Stimulated activated CD8-positive, alpha-beta memory T cell treated with anti-CD3 and anti-CD28 coated beads, Interleukin-15, amount 100 ng/mL, for 1 hour (primary cell): ENCODE measurements around the gene ANGPTL3.

Source experiments
- DNase-seq: peaks from one replicate; pipeline ENCODE4 v3.0.0-alpha.2; 2020; ENCODE audit warnings: low read depth

Gene ANGPTL3

GRCh38 chr1:62628506-62628905 is 31.2 kb downstream of the ANGPTL3 start:
- no peak for DNase-seq

DNA sequence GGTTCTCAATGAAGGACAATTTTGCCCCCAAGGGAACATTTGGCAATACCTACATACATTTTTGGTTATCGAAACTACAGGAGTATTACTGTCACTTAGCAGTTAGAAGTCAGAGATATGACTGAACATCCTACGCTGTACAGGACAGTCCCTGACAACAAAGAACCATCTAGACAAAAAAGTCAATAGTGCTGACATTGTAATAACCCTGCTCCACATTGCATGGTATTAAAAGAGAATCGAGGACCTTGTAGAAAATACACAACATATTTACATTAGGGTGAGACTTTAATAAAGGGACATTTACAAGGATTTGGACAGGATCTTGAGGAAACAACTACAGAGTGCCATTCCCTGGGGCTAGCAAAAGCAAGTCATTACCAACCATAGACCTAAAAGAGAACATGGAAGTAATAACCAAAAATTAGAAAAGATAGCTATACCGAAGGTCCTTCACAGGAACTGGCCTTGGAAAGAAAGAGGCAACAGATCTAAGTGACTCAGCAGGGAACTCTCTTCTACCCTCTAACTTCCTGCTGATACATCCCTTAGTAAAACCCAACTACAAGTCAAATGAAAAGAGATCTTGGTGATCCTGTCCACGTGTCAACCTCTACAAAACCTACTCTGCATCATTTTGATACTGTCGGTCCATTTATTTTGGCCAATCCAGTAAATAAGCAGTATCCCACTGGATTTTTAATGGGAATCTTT is 40.2 kb downstream of the ANGPTL3 start:
- no peak for DNase-seq

- no peak for DNase-seq
Measured at GRCh38 chr1:62643283-62643682, 46.0 kb downstream of the ANGPTL3 start.

DNA sequence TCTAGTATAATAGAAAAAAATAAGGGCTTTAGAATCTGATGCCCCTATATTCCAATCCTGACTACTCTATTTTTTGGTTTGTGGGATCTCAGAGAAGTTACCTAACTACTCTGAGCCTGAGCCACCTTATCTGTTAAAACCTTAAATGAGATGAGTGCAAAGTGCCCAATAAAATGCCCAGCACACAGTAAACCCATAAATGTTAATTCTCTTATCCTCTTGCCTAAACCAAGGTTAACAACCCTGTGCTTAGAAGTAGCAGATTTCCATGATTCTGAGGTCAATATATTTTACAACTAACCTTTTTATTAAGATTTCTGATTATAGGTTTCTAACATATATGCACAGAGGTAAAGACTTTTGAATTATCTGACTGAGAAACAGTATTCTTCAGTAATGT is 55.1 kb downstream of the ANGPTL3 start:
- no peak for DNase-seq

GRCh38 chr1:62654744-62655143 is 57.4 kb downstream of the ANGPTL3 start:
- no peak for DNase-seq
